NCI-H524 treated with DMSO at 0.1 percent for 48 hours (cell line): ENCODE measurements around the gene SMPD3.

Source experiments
- DNase-seq: peaks from one replicate; lab custom pipeline; 2025; lab: John Stamatoyannopoulos, UW

The SMPD3 gene

GRCh38 chr16:68403704-68404103 lies 44.6 kb downstream of the SMPD3 start:
- DNase-seq = no peak

GRCh38 chr16:68403177-68403576 lies 45.1 kb downstream of the SMPD3 start:
- no peak for DNase-seq

DNA sequence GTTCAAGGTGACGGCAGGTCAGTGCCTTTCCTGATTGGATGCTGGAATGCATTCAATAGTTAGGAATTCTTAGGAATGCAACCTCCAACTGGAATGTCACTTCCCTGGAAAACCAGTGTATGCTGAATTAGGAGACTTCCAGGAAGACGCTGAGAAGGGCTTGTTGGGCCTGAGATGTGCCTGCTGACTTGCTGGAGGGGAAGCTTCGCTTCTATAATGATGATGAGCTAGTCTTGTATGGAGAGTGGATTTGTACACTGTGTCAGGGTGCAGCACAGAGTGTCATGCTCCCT lies 45.6 kb downstream of the SMPD3 start:
- no peak for DNase-seq

- DNase-seq = no peak
These were observed 46.2 kb downstream of the SMPD3 start for GRCh38 chr16:68401871-68402747.

GRCh38 chr16:68400924-68401460 lies 47.3 kb downstream of the SMPD3 start:
- no peak for DNase-seq

DNA sequence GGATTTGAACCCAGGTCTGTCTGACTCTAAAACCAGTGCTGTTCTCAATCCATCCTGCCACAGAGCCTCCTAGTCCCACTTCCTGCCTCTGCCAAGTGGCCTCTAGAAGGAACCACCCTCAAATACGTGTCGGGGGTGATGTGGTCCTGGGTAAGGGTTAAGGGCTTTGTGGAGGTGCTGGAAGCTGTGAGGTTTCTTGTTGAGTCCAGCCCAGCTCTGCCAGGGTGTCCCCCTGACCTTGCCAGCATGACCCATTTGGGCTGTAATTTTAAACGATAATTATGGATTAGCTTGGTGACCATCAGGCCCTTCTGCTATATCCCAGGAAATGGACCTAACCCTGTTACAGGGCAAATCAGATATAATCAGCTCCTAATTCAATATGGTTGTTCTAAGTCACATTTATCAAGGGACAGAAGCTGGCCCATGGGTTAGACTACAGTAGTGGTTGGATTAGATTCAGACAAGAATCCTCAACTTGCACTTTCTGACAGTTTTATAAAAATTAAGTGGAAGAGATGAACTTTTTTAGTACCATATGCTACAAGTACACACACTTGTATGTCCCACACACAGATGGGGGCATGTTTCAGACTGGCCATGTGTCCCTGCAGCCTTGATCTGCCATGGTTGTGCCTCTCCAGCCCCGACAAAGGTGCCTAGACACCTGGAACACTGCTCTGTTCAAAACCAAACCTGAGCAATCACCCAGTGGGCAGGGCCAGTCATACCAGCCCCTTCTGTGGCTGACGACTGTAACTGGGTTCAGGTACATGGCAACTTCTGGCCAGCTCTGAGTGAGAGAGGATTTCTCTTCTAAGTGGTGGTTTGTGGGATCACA lies 48.0 kb downstream of the SMPD3 start:
- no peak for DNase-seq

- DNase-seq = no peak
These were observed 48.9 kb downstream of the SMPD3 start for GRCh38 chr16:68399456-68399855.

- no peak for DNase-seq
These were observed 50.6 kb downstream of the SMPD3 start for GRCh38 chr16:68397710-68398201.

DNA sequence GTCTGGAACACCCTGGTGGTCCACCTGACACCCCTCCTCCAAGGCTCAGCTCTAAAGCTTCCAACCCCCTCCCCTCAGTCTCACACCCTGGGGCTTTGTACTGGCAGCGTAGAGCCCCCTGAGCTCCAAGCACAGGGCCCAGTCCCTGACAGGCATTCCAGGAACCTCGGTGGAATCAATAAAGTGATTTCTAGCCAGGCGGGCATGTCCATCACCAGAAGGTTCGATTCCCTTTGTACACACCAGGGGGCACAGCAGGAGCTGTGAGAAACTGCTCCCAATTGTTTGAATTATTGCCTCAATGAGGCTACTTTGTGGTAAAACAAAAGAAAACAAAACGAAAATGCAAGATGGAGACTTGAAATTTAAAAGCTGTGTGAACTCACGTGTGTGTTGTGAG lies 51.8 kb downstream of the SMPD3 start:
- DNase-seq = no peak

DNA sequence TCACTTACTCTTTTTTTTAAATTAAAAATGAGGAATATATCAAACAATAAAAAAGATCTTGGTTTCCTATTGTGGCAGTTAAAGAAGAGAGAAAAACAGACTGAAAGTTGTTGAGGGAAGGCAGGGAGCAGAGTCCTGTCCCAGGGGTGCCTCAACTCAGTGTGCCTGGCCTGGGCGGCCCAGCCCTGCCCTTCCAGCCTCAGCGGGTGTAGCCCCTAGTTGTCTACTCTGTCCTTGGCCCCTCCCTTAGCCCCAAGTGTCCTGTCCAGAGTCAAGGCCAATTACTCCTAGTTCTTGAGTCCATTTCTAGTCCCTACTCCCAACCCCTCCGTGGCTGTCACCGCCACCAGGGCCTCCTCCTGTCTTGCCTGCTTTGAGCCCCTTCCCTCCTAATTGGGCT lies 52.5 kb downstream of the SMPD3 start:
- DNase-seq = no peak

DNA sequence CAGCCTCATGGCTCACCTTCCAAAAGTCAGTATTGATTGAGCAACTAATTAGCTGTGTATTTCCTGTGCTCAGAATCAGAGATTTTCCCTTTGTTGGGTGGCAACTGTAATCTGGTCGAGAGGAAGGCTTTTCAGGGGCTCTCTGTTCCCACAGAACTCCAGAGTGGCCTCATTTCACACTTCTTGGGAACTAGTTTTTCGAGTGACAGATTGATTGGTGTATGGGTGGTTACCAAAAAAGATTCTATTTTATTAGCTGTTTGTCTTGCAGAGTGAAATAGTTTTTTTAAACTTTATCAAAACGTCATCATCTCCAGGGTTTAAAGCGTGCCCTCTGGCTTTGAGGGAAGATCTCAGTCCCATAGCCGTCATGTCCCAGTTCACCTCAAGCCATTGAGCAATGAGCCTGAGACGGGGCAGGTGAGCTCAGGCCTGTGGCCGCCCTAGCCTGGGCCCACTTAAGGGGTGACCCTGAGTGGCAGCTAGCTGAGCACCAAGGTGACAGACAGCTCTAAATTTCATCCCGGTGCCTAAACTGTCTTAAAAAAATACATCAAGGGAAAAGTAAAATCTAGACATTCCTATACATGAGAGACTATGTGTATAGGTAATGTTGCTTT lies 53.0 kb downstream of the SMPD3 start:
- DNase-seq = no peak

DNA sequence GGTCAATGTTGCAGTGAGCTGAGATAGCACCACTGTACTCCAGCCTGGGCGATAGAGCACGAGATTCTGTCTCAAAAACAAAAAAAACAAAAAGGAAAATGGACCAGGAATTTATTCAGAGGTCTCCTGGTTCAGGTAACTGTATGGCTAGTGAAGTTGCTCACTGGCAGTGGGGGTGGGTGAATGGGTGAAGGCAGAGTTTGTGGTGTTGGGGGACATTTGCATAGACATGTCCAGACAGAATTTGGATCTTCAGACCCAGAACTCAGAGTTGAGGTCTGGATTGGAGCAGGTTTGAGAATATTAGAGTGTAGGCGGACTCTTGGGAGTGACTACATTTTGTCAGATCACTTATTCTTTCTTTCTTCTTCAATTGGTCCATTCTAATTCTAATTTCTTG lies 55.0 kb downstream of the SMPD3 start:
- no peak for DNase-seq

DNA sequence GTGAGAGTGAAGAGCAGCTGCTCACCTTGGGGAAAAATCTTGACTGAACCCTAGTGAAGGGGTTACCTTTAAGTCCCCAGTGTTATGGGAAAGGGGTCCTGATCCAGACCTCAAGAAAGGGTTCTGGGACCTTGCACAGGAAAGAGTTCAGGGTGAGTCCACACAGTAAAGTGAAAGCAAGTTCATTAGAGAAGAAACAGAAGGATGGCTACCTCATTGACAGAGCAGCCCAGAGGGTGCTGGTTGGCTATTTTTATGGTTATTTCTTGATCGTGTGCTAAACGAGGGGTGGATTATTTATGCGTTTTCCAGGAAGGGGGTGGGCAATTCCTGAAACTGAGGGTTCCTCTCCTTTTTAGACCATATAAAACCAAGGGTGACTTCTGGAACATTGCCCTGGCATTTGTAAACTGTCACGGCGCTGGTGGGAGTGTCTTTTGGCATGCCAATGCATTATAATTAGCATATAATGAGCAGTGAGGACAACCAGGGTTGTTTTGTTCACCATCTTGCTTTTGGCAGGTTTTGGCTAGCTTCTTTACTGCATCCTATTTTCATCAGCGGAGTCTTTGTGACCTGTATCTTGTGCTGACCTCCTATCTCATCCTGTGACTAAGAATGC lies 58.4 kb downstream of the SMPD3 start:
- DNase-seq = no peak

DNA sequence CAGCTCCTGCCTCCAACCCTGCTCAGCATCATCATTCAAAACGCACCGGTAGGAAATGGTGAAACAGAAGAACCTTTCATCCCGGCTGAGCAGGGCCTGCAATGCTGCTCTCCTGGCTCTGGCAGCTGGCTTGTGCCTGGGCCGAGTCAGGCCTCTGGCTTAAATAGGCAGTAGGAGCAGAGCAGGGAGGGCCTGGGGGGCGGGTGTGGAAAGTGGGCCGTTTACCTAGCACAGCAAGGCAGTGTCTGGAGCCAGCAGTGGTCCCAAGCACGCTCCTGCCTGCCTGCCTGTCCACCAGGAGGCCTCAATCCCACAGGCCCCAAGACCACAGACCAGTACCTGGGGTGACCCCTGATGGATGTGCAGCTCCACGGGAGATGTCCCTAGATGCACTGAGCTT lies 59.3 kb downstream of the SMPD3 start:
- no peak for DNase-seq

- DNase-seq = no peak
These were observed 60.2 kb downstream of the SMPD3 start for GRCh38 chr16:68388124-68388523.

DNA sequence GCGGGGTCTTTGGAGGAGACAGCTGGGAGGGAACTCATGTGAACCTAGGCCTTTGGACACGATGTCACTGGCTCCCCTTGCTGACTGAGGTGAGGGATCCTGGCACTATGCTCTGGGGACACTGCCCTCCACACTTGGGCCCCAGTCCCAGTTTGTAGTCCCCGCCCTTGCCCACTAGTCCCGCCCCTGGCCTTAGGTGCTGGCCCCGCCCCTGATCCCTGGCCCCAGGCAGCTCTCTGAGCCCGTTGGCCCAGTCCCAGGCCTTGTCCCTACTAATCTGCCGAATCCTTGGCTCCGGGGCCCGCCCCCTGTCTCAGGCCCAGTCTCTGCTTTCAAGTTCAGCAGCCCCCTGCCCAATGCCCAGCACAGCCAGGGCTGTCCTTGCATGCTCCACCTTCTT lies 61.0 kb downstream of the SMPD3 start:
- no peak for DNase-seq

GRCh38 chr16:68386628-68387027 lies 61.7 kb downstream of the SMPD3 start:
- no peak for DNase-seq

DNA sequence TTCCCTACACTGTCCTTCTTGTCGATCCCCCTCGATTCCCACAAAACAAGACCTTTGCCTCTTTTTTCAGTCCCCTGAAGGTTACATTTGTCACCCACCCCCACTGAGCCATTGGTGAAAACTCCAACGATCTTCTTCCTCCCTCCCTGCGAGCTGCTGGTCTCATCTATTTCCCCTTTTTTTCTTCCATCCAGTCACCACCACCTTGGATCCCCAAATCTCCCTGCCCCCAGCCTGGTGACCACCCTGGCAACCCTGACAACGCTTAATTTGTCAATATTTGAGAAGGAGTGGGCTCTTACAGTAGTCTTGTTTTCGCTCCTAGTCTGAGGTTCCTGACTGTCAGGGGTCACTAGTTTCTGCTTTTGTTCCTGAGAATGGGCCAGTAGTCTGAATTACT lies 62.9 kb downstream of the SMPD3 start:
- DNase-seq = no peak

DNA sequence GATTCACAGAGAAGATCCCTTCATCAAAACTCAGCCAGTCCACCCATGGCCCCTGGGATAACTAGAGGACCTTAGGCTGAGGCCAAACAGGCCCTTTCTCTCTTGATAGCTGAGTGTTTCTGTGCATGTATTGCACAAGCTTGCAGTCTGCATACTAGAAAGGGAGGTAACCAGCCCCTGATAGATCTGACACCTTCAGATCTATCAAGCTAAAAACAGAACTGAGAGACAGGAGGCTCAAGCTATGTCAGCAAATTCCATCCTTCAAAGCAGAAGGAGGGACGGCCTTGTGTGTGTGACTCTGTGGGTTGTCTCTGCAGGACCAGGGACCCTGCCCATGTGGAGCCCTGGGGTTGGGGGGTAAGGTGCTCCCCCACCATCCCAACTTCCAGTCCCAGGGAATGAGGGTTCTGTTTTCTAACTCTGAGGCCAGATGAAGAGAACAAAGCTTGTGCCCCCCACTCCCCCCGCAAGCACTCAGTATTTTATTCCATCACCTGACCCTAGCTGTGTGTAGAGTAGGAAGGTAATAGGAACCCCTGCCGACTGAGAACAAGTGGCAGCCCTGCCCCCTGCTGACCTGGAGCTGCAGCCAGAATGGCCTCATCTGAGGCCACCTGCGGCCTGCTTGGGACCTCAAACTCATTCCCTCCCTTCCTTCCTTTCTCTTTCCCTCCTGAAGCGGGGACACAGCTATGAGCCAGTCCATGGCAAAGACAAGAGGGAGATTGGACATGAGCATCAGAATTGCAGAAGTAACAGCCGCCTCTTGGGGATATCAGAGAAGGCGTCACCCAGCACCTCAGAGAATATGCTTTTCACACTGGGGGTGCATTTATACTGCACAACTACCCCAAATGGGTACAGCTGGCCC lies 63.8 kb downstream of the SMPD3 start:
- no peak for DNase-seq

DNA sequence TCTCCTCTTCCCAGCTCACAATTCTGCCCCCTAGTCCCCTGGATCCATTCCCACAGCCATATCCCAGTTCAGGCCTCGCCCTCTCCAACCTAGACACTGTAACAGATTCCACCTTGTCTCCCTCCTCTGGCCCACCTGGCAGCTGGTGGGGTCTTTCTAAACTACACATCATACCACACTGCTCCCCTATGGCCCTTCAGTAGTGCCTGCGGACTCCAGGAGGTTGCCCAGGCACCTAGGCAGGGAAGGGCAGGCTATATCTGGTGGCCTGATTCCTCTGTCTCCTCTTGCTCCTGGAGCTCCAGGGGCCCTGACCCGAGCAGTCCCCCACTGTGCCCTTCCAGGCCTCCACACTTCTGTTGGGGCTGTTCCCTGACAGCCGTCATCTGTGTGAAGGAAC lies 64.5 kb downstream of the SMPD3 start:
- DNase-seq = no peak

DNA sequence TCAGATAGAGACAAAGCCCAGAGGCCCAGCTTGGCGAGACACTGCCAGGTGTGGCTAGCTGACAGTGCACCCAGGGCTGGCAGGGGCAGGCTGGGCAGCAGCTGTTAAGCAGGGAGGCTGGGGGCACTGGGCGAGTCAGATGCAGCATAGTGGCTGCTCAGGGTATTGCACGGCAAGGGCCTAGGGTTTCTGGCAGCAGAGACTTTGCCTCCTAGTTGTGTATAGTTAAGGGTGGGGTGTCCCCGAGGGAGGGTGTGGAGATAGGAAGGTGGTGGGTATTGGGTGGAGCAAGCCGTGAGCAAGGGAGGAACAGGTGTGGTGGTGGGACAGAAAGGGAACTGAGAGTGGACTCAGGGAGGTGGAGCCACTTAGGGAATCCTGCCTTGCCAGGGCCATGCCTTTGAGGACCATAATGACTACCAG lies 66.0 kb downstream of the SMPD3 start:
- no peak for DNase-seq
